RWPE2 (cell line): ENCODE results near the gene DCAF7.

Experiments used
- ATAC-seq: fragments of 200-7000 bp; cut with Tn5 transposase; 3 replicates; pipeline ENCODE4 v1.9.1; 2021; ENCODE audit warnings: low read depth
- DNase-seq: peaks from one replicate; pipeline ENCODE4 v3.0.0-alpha.2; 2020; ENCODE audit warnings: low spot score
- H3K27ac ChIP-seq: fragments of 450-650 bp; 2 replicates; pipeline ENCODE4 v1.5.1; 2017; ENCODE audit warnings: mild to moderate bottlenecking; ENCODE audit not compliant: poor library complexity, severe bottlenecking
- H3K27me3 ChIP-seq: fragments of 250-450 bp; sonication (Bioruptor Pico); 2 replicates; pipeline ENCODE4 v1.5.1; 2021; ENCODE audit warnings: mild to moderate bottlenecking, moderate library complexity; ENCODE audit not compliant: insufficient read depth, poor library complexity, severe bottlenecking
- H3K36me3 ChIP-seq: fragments of 250-450 bp; sonication (Bioruptor Pico); 2 replicates; pipeline ENCODE4 v1.5.1; 2020; ENCODE audit warnings: low read depth, mild to moderate bottlenecking, moderate library complexity
- H3K4me1 ChIP-seq: fragments of 250-450 bp; sonication (Bioruptor Pico); 2 replicates; pipeline ENCODE4 v1.5.1; 2021; ENCODE audit warnings: mild to moderate bottlenecking, moderate library complexity; ENCODE audit not compliant: insufficient read depth, poor library complexity, severe bottlenecking
- H3K4me3 ChIP-seq: fragments of 250-450 bp; sonication (Bioruptor Pico); 2 replicates; pipeline ENCODE4 v1.5.1; 2021; ENCODE audit warnings: mild to moderate bottlenecking, moderate library complexity; ENCODE audit not compliant: severe bottlenecking
- H3K9me3 ChIP-seq: fragments of 250-450 bp; sonication (Bioruptor Pico); 2 replicates; pipeline ENCODE4 v1.5.1; 2021; ENCODE audit warnings: mild to moderate bottlenecking, moderate library complexity; ENCODE audit not compliant: severe bottlenecking
- TF ChIP-seq, protein P1 (sequence below): fragments of 450-650 bp; IDR thresholded peaks from one replicate; pipeline ENCODE4 v1.5.1; 2017; ENCODE audit warnings: mild to moderate bottlenecking, moderate library complexity; ENCODE audit not compliant: poor library complexity, severe bottlenecking

DCAF7 gene

DNA sequence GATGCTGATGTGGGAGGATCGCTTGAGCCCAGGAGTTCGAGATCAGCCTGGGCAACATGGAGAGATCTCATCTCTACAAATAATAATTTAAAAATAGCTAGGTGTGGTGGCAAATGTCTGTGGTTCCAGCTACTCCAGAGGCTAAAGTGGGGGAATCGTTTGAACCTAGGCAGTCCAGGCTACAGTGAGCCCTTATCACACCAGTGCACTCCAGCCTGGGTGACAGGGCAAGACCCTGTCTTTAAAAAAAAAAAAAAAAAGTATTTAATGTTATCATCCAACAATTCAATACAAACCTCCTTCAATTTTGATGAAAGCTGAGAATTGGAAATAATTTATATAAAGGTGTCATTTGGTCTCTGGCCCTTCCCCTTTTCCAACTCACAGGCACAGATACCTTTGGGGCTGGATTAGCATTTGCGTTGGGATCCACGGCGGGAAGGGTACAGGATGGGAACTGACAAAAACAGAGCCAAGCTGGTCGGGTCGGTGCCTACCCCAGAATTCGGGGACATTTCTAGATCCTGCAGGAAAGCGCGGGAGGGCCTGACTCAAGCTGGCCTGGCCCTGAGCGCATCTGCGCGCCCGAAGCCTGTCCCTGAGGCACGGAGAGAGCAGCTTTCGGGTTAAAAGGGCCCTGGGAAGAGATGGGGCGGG is 860 bp upstream of the DCAF7 start:
- DNase-seq (no peak), ATAC-seq (peak; percentile 4; the same call in 1 of the 3 replicates)
- H3K36me3 ChIP-seq: peaks cover 25% of the 10 kb centered on the region
- H3K27me3 ChIP-seq: no peaks in the 10 kb centered on the region
- H3K9me3 ChIP-seq: no peaks in the 10 kb centered on the region
- H3K4me3 ChIP-seq: peak overlapping the region; percentile 69
- H3K4me1 ChIP-seq: peaks cover 4% of the 10 kb centered on the region
- TF ChIP-seq, protein P1, sequence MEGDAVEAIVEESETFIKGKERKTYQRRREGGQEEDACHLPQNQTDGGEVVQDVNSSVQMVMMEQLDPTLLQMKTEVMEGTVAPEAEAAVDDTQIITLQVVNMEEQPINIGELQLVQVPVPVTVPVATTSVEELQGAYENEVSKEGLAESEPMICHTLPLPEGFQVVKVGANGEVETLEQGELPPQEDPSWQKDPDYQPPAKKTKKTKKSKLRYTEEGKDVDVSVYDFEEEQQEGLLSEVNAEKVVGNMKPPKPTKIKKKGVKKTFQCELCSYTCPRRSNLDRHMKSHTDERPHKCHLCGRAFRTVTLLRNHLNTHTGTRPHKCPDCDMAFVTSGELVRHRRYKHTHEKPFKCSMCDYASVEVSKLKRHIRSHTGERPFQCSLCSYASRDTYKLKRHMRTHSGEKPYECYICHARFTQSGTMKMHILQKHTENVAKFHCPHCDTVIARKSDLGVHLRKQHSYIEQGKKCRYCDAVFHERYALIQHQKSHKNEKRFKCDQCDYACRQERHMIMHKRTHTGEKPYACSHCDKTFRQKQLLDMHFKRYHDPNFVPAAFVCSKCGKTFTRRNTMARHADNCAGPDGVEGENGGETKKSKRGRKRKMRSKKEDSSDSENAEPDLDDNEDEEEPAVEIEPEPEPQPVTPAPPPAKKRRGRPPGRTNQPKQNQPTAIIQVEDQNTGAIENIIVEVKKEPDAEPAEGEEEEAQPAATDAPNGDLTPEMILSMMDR: no peak
- peak overlapping the region; percentile 65 for H3K27ac ChIP-seq

DNA sequence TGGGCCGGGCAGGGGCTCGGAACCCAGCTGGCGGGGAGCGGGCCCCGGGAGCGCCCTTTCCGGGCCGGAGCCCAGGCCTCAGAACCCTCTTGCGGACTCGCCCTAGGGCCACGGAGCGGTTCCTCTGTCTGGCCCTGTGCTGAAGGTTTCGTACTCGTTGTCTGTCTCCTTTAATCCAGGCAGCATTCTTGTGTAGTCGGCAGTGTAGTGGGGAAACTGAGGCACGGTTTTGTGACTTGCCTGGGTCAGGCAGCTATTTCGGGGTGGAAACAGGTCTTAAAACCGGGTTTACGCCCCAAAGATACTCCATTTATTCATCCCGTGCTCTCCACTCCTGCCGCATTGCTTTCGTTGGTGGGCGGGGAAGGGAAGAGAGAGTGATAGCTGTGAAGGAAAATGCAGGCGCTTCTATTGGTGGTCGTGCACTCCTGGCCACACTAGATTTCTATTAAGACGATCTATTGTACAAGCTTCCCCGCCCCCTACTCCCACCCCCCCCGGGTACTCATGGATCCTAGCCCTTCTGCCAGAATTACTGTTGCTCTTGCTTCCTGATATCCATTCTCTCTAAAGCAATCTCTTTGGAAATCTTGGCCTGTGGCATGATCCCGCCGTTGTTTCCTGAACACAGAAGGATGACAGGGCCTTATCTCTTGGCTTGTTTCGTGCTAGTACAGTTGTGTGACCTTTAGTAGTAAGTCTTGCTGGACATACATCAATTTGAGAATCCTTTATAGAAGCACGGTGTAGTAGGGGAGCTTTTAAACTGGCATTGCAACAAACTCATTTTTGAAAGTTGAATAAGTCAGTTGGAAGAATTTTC is 751 bp downstream of the DCAF7 start:
- Histone ChIP-seq H3K4me1 (peaks cover 4% of the 10 kb centered on the region), H3K4me3 (peak overlapping the region; percentile 69), H3K9me3 (no peaks in the 10 kb centered on the region), H3K27me3 (no peaks in the 10 kb centered on the region), H3K27ac (peak overlapping the region; percentile 65), H3K36me3 (peaks cover 32% of the 10 kb centered on the region)
- ATAC-seq: peak; percentile 22
- TF ChIP-seq, protein P1: no peak
- no peak for DNase-seq

DNA sequence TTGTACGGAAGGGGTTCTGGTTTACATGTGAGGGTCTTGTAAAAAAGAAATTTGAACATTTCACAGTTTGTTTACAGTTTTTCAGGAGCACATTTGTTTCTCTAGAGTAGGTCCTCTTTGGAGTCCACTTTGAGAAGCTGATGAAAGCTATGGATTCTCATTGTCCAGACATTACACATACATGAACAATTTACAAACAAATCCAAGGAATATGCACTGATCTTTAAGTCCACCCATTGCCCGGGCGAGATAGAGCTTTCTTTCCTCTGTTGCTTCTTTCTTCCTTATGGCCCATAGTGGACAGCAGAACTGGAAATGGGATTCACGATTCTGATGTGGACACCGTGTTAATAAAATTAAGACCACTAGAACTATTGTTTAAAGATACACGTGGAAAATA is 1.9 kb downstream of the DCAF7 start:
- Histone ChIP-seq H3K4me1 (peaks cover 4% of the 10 kb centered on the region), H3K27me3 (no peaks in the 10 kb centered on the region), H3K4me3 (peak overlapping the region; percentile 69), H3K27ac (peak overlapping the region; percentile 65), H3K36me3 (peaks cover 34% of the 10 kb centered on the region), H3K9me3 (no peaks in the 10 kb centered on the region)
- ATAC-seq (no peak), DNase-seq (no peak)
- TF ChIP-seq, protein P1: no peak

DNA sequence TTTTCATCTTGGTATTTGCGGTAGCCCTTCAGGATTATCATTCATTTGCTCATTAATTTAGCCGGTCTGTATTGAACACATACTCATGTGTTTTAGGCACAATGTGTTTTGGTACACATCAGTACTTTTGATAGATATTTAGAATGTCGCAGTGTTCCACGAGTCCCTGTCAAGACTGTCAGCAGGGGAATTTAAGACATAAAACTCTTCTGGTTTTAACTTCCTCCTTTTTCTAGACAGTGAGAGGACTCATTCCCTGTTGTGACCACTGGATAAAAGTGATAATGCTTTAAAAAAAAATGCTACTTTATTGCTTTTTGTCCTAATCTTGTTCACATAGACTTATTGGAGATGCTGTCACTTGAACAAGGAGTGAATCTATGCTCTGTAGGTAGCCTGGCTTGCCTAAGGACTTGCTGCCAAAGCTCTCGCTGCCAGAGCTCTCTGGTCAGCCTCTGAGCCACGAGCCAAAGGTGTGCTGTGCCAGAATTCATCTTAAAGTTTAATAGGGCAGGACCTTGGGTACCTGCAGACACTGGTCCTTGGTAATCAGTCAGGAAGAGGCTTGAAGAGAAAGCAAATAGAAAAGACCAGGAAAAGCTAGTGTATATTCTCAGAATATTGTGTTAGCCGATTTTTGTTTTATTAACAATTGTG is 5.4 kb downstream of the DCAF7 start:
- no peak overlapping the region for H3K4me3 ChIP-seq
- H3K36me3 ChIP-seq: peaks cover 42% of the 10 kb centered on the region
- H3K4me1 ChIP-seq: peaks cover 7% of the 10 kb centered on the region
- ATAC-seq (no peak), DNase-seq (no peak)
- no peaks in the 10 kb centered on the region for H3K9me3 ChIP-seq
- TF ChIP-seq, protein P1: no peak
- no peak overlapping the region for H3K27ac ChIP-seq
- no peaks in the 10 kb centered on the region for H3K27me3 ChIP-seq
